HG03439 (cell line): Measurements from ENCODE around the gene RGS4.

Experiments used
- ATAC-seq: cut with Tn5 transposase; IDR thresholded peaks from one replicate; pipeline ENCODE4 v1.9.1; 2021; ENCODE audit warnings: mild to moderate bottlenecking, moderate library complexity; ENCODE audit not compliant: unreplicated experiment

The RGS4 gene

GRCh38 chr1:163069142-163069541, at the start of gene RGS4:
Gene RGS4 (plus strand): TSS chr1:163069361. CDS start chr1:163069485, 124 bp downstream.
- no peak for ATAC-seq

DNA sequence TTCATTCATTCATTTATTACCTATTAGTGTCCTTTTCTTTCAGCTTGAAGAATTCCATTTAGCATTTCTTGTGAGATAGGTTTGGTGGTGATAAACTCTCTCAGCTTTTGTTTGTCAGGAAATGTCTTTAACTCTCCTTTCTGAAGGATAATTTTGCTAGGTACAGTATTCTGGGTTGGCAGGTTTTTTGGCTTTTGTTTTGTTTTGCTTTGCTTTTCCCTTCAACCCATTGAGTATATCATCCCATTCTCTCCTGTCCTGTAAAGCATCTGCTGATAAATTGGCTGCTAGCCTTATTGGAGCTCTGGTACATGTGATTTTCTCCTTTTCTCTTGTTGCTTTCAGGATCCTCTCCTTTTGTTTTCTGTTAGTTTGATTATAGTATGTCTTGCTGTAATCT, 47.0 kb upstream of the RGS4 start:
- no peak for ATAC-seq

DNA sequence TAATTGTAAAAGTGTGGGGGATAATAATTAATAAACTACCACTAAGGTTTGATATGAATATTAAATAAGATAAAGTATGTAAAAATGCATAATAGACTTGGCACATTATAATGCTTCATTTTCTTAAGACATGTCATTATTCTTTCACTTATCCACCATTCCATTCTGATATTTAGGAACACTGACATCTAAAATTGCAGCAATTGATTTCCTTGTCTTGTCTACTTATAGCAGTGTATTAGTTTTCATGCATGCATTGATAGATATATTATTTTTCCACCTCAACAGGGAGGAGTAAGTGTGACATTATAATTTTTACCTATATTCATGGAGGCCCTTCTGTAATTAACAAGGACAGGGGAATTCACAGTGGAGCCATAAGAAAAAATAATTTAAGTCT, 41.6 kb upstream of the RGS4 start:
- no peak for ATAC-seq

DNA sequence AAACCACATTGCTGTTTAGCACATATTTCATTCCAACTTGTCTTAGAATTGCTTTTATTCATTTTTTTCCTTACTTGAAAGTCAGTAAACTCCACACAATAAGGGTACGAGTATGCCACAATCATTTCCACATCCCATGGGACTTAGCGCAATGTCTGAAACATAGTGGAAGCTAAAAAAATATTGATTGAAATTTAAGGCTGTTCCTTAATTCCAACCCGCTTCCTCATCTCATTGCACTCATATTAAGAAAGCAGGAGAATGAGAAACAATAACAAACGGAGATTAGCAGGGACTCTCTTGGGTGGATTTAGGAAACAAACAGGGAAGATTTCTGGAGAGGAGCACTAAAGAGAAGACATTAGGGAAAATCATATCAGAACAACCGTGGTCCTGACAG, 39.3 kb upstream of the RGS4 start:
- no peak for ATAC-seq

- ATAC-seq: no peak
These were observed 33.5 kb upstream of the RGS4 start for GRCh38 chr1:163035446-163036249.

- no peak for ATAC-seq
These were observed 32.5 kb upstream of the RGS4 start for GRCh38 chr1:163036671-163037070.

DNA sequence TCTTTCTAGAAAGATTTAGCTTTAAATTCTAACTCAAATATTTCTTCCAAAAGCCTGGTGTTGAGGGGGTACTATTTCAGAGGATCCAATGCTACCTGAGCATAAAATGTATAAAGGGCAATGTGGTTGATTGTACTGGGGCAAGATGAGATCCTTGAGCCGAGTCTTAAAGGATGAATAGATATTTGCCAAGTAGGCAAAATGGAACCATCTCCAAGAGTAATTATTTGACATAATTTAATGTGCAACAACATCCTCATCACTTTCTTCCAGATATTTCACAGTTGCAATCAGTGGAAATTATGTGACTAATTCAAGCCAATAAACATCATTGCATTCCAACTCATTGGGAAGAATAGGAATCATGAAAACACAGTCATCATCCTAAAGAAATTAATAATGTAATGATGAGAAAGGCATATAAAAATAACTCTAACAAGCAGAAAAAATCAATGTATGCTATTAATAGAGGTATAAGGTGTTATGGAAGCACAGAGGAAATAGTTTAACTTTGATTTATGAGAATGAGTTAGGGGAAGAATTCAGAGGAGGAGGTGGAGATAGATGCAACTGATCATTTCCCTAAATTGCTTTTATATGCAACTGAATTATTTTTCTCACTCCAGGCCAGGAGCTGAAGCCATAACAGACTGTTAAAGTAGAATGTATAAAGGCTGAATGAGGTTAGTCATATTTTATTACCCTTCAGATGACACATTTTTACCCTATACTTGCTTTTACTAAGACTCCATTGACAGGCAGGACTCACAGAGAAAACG, 30.0 kb upstream of the RGS4 start:
- no peak for ATAC-seq

- ATAC-seq: no peak
These were observed 29.5 kb upstream of the RGS4 start for GRCh38 chr1:163039707-163040093.

- no peak for ATAC-seq
These were observed 23.1 kb upstream of the RGS4 start for GRCh38 chr1:163046071-163046470.

- no peak for ATAC-seq
These were observed 21.1 kb upstream of the RGS4 start for GRCh38 chr1:163047951-163048659.

DNA sequence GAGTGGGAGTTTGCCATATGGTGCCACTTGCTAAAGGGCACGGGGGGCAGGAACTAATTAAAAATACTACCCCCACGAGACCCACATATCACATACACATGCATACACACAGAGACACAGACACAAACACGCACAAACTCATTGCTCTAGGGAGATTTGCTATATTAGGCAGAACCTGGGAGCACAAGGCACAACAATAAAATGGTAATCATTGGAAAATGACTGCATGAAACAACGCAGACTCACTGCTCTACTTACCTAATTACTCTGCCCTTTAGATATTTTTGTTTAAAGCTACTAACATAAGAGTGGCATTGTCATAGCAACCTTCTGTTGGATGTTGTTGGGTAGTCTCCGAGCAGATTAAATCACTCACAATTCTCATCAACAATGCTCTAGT, 20.3 kb upstream of the RGS4 start:
- no peak for ATAC-seq

DNA sequence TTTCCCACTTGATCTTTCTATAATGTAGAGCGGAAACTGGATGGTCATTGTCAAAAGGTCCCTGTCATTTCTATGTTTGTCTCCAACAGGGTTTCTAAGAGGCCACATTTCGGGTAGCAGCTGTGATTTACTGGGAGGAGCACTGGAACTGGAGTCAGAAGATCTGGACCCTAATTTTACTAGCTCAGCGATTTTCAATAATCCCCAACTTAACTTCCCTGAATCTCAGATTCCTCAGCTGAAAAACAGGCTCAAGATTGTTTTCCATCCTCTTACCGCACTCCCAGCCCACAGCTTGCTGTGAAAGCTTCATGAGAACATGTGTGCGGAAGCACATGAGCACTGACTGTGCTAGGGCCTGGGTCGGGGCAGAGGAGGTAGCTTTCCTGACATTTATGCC, 19.9 kb upstream of the RGS4 start:
- no peak for ATAC-seq

DNA sequence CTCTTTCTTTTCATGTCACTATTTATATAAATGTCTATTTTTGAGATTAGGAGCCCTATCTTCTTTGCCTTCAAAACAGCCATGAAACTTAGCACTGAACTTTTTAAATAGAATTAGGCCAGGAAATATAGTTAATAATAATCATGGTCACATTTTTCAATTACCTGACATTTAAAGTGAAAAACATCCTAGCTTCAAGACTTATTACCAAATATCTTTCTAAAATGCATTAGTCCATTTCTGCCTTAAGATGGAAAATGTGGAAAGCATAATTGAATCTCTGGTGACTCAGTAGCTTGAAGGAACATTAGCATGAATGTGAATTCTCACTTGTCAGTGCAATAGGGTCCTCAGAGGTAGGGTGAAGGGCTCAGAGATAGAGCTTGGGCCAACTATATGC, 18.7 kb upstream of the RGS4 start:
- no peak for ATAC-seq

DNA sequence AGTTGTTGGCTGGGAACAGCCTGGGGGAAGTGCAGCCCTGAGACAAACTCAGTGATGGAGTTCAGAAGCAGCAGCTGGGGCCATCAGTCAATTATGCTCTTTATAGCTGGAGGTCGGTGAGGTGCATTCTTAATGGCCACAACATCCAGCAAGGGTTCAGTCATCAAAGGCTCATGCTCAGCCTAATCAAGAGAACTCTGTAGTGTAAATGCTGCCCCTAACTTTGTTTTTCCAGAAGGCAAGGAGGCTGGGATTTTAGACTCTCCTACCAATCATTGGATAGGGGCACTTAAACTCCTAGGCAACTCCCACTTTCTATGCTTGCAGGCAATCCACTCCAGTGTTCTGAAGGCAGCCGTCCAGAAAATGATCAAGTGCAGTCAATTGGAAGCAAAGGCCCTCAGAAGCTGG, 15.0 kb upstream of the RGS4 start:
- ATAC-seq: no peak

DNA sequence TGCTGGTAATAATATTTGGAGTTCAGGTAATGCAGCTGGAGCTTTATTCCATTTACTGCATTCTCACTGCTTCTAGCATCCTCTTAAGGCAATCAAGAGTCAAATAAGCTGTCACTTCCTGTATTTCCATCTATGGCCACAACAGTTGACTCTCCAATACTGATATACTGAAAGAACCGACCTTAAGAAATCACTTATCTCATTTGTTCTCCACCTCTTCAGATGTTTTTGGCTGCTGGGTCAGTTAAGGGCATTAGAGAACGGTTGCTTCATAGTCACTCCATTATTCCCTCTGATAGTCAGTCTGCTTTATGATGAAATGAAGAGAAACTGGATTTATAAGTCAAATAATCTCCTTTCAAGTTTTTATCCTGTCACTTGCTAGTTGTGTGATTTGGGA, 14.2 kb upstream of the RGS4 start:
- ATAC-seq: no peak

DNA sequence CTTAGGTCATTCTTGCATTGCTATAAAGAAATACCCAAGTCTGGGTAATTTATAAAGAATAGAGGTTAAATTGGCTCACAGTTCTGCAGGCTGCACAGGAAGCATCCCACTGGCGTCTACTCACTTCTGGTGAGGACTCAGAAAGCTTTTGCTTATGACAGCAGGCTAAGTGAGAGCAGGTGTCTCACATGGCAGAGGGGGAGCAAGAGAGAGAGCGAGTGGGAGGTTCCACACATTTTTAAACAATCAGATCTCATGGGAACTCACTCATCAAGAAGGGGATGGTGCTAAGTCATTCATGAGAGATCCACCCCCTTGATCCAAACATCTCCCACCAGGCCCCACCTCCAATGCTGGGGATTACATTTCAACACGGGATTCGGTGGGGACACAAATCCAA, 13.6 kb upstream of the RGS4 start:
- no peak for ATAC-seq

DNA sequence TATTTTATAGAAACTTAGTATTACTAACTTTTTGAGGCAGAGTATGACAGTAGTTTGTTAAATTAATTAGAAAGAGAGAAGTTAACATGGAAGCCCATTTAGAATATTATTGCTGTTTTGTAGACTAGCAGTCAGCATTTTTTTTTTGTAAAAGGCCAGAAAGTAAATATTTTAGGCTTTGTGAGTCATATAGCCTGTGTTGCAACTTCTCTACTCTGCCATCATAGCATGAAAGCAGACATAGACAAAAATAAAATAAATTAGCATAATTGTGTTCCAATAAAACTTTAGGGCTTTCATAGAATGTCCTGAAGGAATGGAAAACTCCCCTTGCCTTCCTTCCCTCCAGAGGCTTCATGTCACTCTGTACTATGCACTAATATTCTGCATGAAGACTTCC, 12.3 kb upstream of the RGS4 start:
- no peak for ATAC-seq

- ATAC-seq: no peak
These were observed 8.7 kb upstream of the RGS4 start for GRCh38 chr1:163060343-163061007.

GRCh38 chr1:163063143-163063542, 6.0 kb upstream of the RGS4 start:
- no peak for ATAC-seq

GRCh38 chr1:163063610-163064009, 5.6 kb upstream of the RGS4 start:
- no peak for ATAC-seq

DNA sequence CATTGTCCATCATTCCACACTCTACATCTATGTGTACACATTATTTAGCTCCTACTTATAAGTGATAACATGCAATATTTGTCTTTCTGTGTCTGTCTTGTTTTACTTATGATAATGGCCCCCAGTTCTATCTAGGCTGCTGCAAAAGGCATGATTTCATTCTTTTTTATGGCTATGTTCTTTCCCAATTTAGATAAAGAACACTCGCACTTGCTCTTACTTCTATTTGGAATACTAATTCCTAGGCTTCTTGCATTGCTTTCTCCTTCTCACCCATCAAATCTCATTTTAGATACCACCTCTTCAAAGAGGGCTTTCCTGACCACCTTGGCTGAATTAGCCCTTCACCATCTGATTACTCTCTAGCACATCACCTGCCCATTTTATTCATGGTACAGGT, 3.0 kb upstream of the RGS4 start:
- no peak for ATAC-seq
